ENCODE measurements around the gene MYRIP.

DNA sequence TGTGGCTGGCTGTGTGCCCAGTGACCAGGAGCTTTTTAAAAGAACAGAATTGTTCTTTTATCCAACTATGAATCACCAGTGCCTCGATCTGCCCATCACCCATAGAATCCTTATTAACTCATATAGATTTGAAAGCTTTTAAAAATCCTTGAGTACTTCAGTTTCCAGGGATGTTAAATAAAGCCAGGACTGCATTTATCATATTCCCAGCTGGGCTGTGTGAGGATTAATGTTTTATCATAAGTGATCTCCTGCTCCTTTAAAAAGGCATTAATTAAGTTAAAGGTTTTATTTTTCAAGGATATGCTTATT is 234.0 kb downstream of the MYRIP start:
- no peak for TF ChIP-seq CTCF (IDR thresholded peaks at IDR 0.05)
- no peak for TF ChIP-seq POLR2A (IDR thresholded peaks at IDR 0.05)

Measured in testis (tissue), 2 donors.